ENCODE data around the gene MTHFD1L.

- TF ChIP-seq POLR2A (IDR thresholded peaks at IDR 0.05) = no peak
- no peak for TF ChIP-seq CTCF (IDR thresholded peaks at IDR 0.05)
Observed at GRCh38 chr6:150925976-150926375, 60.5 kb downstream of the MTHFD1L start.
